RWPE1 (cell line): ENCODE data around the gene RERE.

Experiments
- CTCF ChIA-PET: fragments of 350-600 bp; sonication (Branson Sonifier 250); formaldehyde crosslinking; extraction: SDS; loops from one replicate; lab custom pipeline; 2021; lab: Yijun Ruan, JAX
- POLR2A ChIA-PET: fragments of 400-600 bp; formaldehyde crosslinking; extraction: SDS; loops from one replicate; lab custom pipeline; 2020; ENCODE audit warnings: antibody characterized with exemption; ENCODE audit not compliant: low non-redundant PET; lab: Yijun Ruan, JAX
- DNase-seq: peaks from one replicate; pipeline ENCODE4 v3.0.0; 2012; ENCODE audit warnings: low spot score
- H3K27ac ChIP-seq: fragments of 450-650 bp; 2 replicates; pipeline ENCODE4 v1.5.1; 2017
- CTCF ChIP-seq: fragments of 450-650 bp; conservative IDR thresholded peaks from 2 replicates; pipeline ENCODE4 v1.5.1; 2017; ENCODE audit warnings: low read depth, mild to moderate bottlenecking

The RERE gene

GRCh38 chr1:8330271-8331125, 486.9 kb downstream of the RERE start:
- DNase-seq = no peak
- H3K27ac ChIP-seq = no peak overlapping the region
- ChIA-PET POLR2A (no interaction called here), CTCF (interaction anchor here (0.9 kb wide), 1 partner anchor 17 kb away, joined by 3 read pairs; no protein-coding TSS in a partner anchor)
- TF ChIP-seq CTCF = no peak

- POLR2A ChIA-PET = no interaction called here
- no peak for TF ChIP-seq CTCF
- no peak for DNase-seq
- no peak overlapping the region for H3K27ac ChIP-seq
- CTCF ChIA-PET = no interaction called here
Measured at GRCh38 chr1:8329858-8330257, 487.6 kb downstream of the RERE start.

GRCh38 chr1:8329439-8329838, 488.0 kb downstream of the RERE start:
- ChIA-PET CTCF (no interaction called here), POLR2A (no interaction called here)
- DNase-seq = no peak
- TF ChIP-seq CTCF = no peak
- no peak overlapping the region for H3K27ac ChIP-seq

- no peak for DNase-seq
- no peak overlapping the region for H3K27ac ChIP-seq
- POLR2A ChIA-PET = no interaction called here
- no peak for TF ChIP-seq CTCF
- CTCF ChIA-PET = no interaction called here
Measured at GRCh38 chr1:8328271-8328670, 489.2 kb downstream of the RERE start.

GRCh38 chr1:8326265-8326664, 491.2 kb downstream of the RERE start:
- no peak overlapping the region for H3K27ac ChIP-seq
- TF ChIP-seq CTCF = no peak
- DNase-seq = no peak
- CTCF ChIA-PET = no interaction called here
- POLR2A ChIA-PET = no interaction called here

- TF ChIP-seq CTCF = no peak
- DNase-seq = no peak
- H3K27ac ChIP-seq = no peak overlapping the region
- ChIA-PET POLR2A (no interaction called here), CTCF (no interaction called here)
Measured at GRCh38 chr1:8325771-8326170, 491.7 kb downstream of the RERE start.
